Neural cell (in vitro differentiated cells): Measurements from ENCODE around the gene HDAC10. TPM values are rescaled to one million over a fixed set of nuclear protein-coding genes. Genes with fewer than 3 reads are reported as not detected.

Experiments used
- H2AFZ ChIP-seq: fragments of 200-600, 300-800 bp; sonication (generic), shearing (Covaris generic); 2 replicates; pipeline ENCODE4 v1.6.0; 2014; ENCODE audit warnings: low read depth, mild to moderate bottlenecking, antibody characterized with exemption, low read length, moderate library complexity
- H3F3A ChIP-seq: fragments of 200-600 bp; shearing (Covaris generic); 2 replicates; pipeline ENCODE4 v1.6.1; 2016; ENCODE audit warnings: mild to moderate bottlenecking, moderate library complexity, mixed read lengths, antibody characterized with exemption, low read length; ENCODE audit not compliant: insufficient read depth, poor library complexity, severe bottlenecking
- H3K27ac ChIP-seq: fragments of 200-600, 300-800 bp; sonication (generic), shearing (Covaris generic); 2 replicates; pipeline ENCODE4 v1.5.1; 2014; ENCODE audit warnings: mild to moderate bottlenecking, low read length, moderate library complexity
- H3K27me3 ChIP-seq: fragments of 300-800, 200-600 bp; sonication (generic), shearing (Covaris generic); 2 replicates; pipeline ENCODE4 v1.6.0; 2014; ENCODE audit warnings: mild to moderate bottlenecking, low read depth, low read length, moderate library complexity; ENCODE audit not compliant: insufficient read depth
- H3K36me3 ChIP-seq: fragments of 300-800, 200-600 bp; sonication (generic), shearing (Covaris generic); 2 replicates; pipeline ENCODE4 v1.5.1; 2014; ENCODE audit warnings: mild to moderate bottlenecking, antibody characterized with exemption, low read length, moderate library complexity; ENCODE audit not compliant: insufficient read depth
- H3K4me2 ChIP-seq: fragments of 300-800, 200-600 bp; sonication (generic), shearing (Covaris generic); 2 replicates; pipeline ENCODE4 v1.6.0; 2014; ENCODE audit warnings: mild to moderate bottlenecking, low read length
- H3K4me3 ChIP-seq: fragments of 300-800, 200-600 bp; sonication (generic), shearing (Covaris generic); 2 replicates; pipeline ENCODE4 v1.5.1; 2014; ENCODE audit warnings: mild to moderate bottlenecking, low read length, moderate library complexity
- H3K79me2 ChIP-seq: fragments of 200-600 bp; shearing (Covaris generic); replicated peaks from 2 replicates; pipeline ENCODE4 v1.6.0; 2014; ENCODE audit warnings: mild to moderate bottlenecking, low read length, moderate library complexity; ENCODE audit not compliant: insufficient read depth
- H3K9ac ChIP-seq: fragments of 300-800, 200-600 bp; sonication (generic), shearing (Covaris generic); 2 replicates; pipeline ENCODE4 v1.6.1; 2016; ENCODE audit warnings: mild to moderate bottlenecking, low read length, mixed read lengths
- H3K9me2 ChIP-seq: fragments of 200-600 bp; shearing (Covaris generic); 2 replicates; pipeline ENCODE4 v1.6.1; 2016; ENCODE audit warnings: mild to moderate bottlenecking, low read length, mixed read lengths; ENCODE audit not compliant: insufficient read depth
- H3K9me3 ChIP-seq: fragments of 200-600, 300-800 bp; sonication (generic), shearing (Covaris generic); 2 replicates; pipeline ENCODE4 v1.6.1; 2016; ENCODE audit warnings: mild to moderate bottlenecking, mixed run types, low read length, moderate library complexity, mixed read lengths
- H4K20me1 ChIP-seq: fragments of 200-600 bp; shearing (Covaris generic); 2 replicates; pipeline ENCODE4 v1.6.1; 2016; ENCODE audit warnings: mild to moderate bottlenecking, mixed run types; ENCODE audit not compliant: insufficient read depth
- EP300 ChIP-seq: fragments of 450-650 bp; conservative IDR thresholded peaks from 2 replicates; pipeline ENCODE4 v1.6.1; 2014; ENCODE audit warnings: antibody characterized with exemption, mild to moderate bottlenecking, moderate library complexity; ENCODE audit not compliant: poor library complexity, severe bottlenecking
- EZH2 ChIP-seq: fragments of 200-600, 300-800 bp; shearing (Covaris generic), sonication (generic); IDR thresholded peaks from 2 replicates; pipeline ENCODE4 v1.6.1; 2014; ENCODE audit warnings: antibody characterized with exemption, low read length, borderline replicate concordance, mild to moderate bottlenecking; ENCODE audit not compliant: insufficient read depth, poor library complexity, severe bottlenecking
- POLR2AphosphoS5 ChIP-seq: IDR thresholded peaks from 2 replicates; pipeline ENCODE4 v1.6.1; 2012
- RAD21 ChIP-seq: fragments of 450-650 bp; conservative IDR thresholded peaks from 2 replicates; pipeline ENCODE4 v1.6.1; 2014; ENCODE audit warnings: antibody characterized with exemption, mild to moderate bottlenecking, moderate library complexity
- SMC3 ChIP-seq: fragments of 450-650 bp; conservative IDR thresholded peaks from 2 replicates; pipeline ENCODE4 v1.6.1; 2014; ENCODE audit warnings: antibody characterized with exemption, mild to moderate bottlenecking, moderate library complexity; ENCODE audit not compliant: poor library complexity
- TAF1 ChIP-seq: IDR thresholded peaks from 2 replicates; pipeline ENCODE4 v1.6.1; 2012; ENCODE audit warnings: low read depth
- polyA plus RNA-seq: library from polyadenylated mRNA; depleted of rRNA; stranded (reverse); fragments of >200 nt; gene quantifications from 2 replicates; pipeline ENCODE4 v1.2.3, GENCODE V29; 2014
- TF ChIP-seq, protein P1 (sequence below): fragments of 450-650 bp; IDR thresholded peaks from 2 replicates; pipeline ENCODE4 v1.5.1; 2014; ENCODE audit warnings: antibody characterized with exemption, mild to moderate bottlenecking, moderate library complexity; ENCODE audit not compliant: poor library complexity, severe bottlenecking
- TF ChIP-seq, protein P2 (sequence below): IDR thresholded peaks from 2 replicates; pipeline ENCODE4 v1.6.1; 2012; ENCODE audit warnings: borderline replicate concordance

HDAC10 gene
- polyA plus RNA-seq, 1 donor from 2014 or later, result 39.1 TPM

DNA sequence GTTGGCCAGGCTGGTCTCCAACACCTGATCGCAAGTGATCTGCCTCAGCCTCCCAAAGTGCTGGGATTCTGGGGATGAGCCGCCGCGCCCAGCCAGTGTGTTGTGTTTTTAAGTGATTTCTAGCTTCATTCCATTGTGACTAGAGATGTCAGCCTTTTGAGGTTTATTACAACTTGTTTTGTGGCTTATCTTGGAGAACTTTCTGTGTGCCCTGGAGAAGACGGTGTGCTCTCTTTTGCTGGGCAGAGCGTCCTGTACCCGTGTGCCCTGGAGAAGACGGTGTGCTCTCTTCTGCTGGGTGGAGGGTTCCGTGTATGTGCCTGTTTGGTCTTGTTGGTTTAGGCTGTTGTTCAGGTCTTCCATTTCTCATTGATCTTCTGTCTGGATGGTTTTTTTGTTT lies 37.8 kb downstream of the HDAC10 start:
- Histone ChIP-seq H4K20me1 (no peaks in the 10 kb centered on the region), H3K27me3 (no peaks in the 10 kb centered on the region), H3K4me3 (no peak overlapping the region), H3K9me2 (no peaks in the 10 kb centered on the region), H3K79me2 (no peaks in the 10 kb centered on the region), H3F3A (no peaks in the 10 kb centered on the region), H3K9me3 (no peaks in the 10 kb centered on the region), H3K4me2 (no peak overlapping the region), H3K27ac (no peak overlapping the region), H3K36me3 (no peaks in the 10 kb centered on the region), H3K9ac (no peak overlapping the region), H2AFZ (no peak overlapping the region)
- TF ChIP-seq, protein P1, sequence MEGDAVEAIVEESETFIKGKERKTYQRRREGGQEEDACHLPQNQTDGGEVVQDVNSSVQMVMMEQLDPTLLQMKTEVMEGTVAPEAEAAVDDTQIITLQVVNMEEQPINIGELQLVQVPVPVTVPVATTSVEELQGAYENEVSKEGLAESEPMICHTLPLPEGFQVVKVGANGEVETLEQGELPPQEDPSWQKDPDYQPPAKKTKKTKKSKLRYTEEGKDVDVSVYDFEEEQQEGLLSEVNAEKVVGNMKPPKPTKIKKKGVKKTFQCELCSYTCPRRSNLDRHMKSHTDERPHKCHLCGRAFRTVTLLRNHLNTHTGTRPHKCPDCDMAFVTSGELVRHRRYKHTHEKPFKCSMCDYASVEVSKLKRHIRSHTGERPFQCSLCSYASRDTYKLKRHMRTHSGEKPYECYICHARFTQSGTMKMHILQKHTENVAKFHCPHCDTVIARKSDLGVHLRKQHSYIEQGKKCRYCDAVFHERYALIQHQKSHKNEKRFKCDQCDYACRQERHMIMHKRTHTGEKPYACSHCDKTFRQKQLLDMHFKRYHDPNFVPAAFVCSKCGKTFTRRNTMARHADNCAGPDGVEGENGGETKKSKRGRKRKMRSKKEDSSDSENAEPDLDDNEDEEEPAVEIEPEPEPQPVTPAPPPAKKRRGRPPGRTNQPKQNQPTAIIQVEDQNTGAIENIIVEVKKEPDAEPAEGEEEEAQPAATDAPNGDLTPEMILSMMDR, result no peak
- TF ChIP-seq RAD21 (no peak), EP300 (no peak)

DNA sequence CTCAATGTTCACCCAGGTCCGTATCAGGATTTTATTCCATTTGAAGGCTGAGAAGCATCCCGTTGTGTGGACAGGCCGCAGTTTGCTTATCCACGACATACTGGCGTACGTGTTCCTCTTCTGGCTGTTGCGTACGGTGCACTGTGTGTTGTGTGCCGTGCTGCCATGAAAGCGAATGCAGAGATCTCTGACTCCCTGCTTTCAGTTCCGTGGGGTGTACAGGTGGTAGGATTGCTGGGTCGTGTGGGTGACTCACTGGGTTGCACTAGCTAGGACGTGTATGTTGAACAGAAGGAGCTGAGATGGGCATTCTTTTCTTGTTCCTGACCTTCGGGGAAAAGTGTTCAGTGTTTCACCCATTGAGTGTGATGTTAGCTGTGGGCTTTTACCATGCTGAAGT lies 39.9 kb downstream of the HDAC10 start:
- Histone ChIP-seq H2AFZ (no peak overlapping the region), H3K9me3 (no peaks in the 10 kb centered on the region), H3K79me2 (no peaks in the 10 kb centered on the region), H3F3A (no peaks in the 10 kb centered on the region), H3K9ac (no peak overlapping the region), H3K36me3 (no peaks in the 10 kb centered on the region), H3K27me3 (no peaks in the 10 kb centered on the region), H3K4me3 (no peak overlapping the region), H3K9me2 (no peaks in the 10 kb centered on the region), H4K20me1 (no peaks in the 10 kb centered on the region), H3K27ac (no peak overlapping the region), H3K4me2 (no peak overlapping the region)
- no peak for TF ChIP-seq RAD21
- TF ChIP-seq SMC3, result no peak
- TF ChIP-seq POLR2AphosphoS5, result no peak

DNA sequence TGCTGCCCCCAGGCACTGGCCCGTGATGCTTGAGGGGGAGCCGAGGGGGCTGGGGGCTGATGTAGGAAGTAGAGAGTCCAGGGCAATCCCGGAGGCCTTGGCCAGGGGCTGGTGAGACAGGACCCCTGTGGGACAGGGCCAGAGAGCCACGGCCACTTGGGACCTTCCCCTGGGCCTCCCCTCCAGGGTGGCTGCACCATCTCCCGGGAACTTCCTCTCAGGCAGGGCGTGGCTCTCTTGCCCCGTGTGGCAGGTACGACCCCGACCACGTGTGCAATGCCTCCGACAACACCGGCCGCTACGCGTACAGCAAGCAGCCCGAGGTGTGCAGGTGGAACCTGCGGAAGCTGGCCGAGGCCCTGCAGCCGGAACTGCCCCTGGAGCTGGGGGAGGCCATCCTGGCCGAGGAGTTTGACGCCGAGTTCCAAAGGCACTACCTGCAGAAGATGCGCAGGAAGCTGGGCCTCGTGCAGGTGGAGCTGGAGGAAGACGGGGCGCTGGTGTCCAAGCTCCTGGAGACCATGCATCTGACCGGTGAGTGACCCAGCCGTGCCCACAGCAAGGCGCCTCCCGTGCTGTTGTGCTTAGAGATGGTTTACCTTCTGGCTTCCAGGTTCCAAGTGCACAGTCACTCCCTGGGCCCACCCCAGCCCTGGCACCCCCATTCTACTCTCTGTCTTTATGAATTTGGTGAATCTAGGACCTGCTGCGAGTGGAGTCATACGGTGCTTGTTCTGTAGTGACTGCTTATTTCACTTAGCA lies 40.5 kb downstream of the HDAC10 start:
- no peak overlapping the region for H3K9ac ChIP-seq
- no peak overlapping the region for H3K27ac ChIP-seq
- H3K4me2 ChIP-seq, result no peak overlapping the region
- H3K9me2 ChIP-seq, result no peaks in the 10 kb centered on the region
- no peaks in the 10 kb centered on the region for H3K27me3 ChIP-seq
- no peak overlapping the region for H3K4me3 ChIP-seq
- H2AFZ ChIP-seq, result no peak overlapping the region
- TF ChIP-seq POLR2AphosphoS5, result no peak
- no peak for TF ChIP-seq EZH2
- no peak for TF ChIP-seq SMC3
- no peak for TF ChIP-seq EP300
- TF ChIP-seq, protein P1, result no peak
- no peak for TF ChIP-seq TAF1
- TF ChIP-seq RAD21, result no peak
- TF ChIP-seq, protein P2, sequence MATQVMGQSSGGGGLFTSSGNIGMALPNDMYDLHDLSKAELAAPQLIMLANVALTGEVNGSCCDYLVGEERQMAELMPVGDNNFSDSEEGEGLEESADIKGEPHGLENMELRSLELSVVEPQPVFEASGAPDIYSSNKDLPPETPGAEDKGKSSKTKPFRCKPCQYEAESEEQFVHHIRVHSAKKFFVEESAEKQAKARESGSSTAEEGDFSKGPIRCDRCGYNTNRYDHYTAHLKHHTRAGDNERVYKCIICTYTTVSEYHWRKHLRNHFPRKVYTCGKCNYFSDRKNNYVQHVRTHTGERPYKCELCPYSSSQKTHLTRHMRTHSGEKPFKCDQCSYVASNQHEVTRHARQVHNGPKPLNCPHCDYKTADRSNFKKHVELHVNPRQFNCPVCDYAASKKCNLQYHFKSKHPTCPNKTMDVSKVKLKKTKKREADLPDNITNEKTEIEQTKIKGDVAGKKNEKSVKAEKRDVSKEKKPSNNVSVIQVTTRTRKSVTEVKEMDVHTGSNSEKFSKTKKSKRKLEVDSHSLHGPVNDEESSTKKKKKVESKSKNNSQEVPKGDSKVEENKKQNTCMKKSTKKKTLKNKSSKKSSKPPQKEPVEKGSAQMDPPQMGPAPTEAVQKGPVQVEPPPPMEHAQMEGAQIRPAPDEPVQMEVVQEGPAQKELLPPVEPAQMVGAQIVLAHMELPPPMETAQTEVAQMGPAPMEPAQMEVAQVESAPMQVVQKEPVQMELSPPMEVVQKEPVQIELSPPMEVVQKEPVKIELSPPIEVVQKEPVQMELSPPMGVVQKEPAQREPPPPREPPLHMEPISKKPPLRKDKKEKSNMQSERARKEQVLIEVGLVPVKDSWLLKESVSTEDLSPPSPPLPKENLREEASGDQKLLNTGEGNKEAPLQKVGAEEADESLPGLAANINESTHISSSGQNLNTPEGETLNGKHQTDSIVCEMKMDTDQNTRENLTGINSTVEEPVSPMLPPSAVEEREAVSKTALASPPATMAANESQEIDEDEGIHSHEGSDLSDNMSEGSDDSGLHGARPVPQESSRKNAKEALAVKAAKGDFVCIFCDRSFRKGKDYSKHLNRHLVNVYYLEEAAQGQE, result no peak
- H3K9me3 ChIP-seq, result no peaks in the 10 kb centered on the region
- no peaks in the 10 kb centered on the region for H3K79me2 ChIP-seq
- H3F3A ChIP-seq, result no peaks in the 10 kb centered on the region
- H4K20me1 ChIP-seq, result no peaks in the 10 kb centered on the region
- no peaks in the 10 kb centered on the region for H3K36me3 ChIP-seq
